VCaP (cell line): ENCODE measurements around the gene KCNE2.

Source experiments
- H3K27ac ChIP-seq: fragments of 450-650 bp; 2 replicates; pipeline ENCODE4 v1.5.1; 2017
- CTCF ChIP-seq: fragments of 450-650 bp; conservative IDR thresholded peaks from 2 replicates; pipeline ENCODE4 v1.5.1; 2017; ENCODE audit warnings: mild to moderate bottlenecking, moderate library complexity

Gene KCNE2

GRCh38 chr21:34352556-34352955, 11.2 kb upstream of the KCNE2 start:
- TF ChIP-seq CTCF = no peak
- H3K27ac ChIP-seq = no peak overlapping the region

- no peak for TF ChIP-seq CTCF
Observed at GRCh38 chr21:34353182-34353581, 10.6 kb upstream of the KCNE2 start.

DNA sequence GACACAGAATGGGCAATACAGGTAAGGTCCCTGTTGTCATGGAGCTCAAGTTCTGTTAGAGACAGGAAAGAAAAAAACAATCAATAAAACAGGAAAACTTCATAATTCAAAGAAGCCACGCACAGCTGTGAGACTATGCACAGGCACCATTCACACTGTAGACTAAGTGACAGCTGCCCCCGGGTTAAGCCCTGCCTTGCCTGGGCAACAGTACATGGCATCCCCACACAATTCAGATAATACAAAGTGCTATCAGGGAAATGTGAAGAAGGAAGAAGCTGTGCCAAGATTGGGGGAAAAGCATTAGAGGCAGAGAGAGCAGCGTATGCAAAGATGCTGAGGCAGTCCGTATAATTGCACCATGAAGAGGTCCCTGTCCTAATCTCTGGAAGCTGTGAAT, 9.0 kb upstream of the KCNE2 start:
- no peak overlapping the region for H3K27ac ChIP-seq
- no peak for TF ChIP-seq CTCF

More at GRCh38 chr21:34353182-34353581, 10.6 kb upstream of the KCNE2 start:
- no peak overlapping the region for H3K27ac ChIP-seq

DNA sequence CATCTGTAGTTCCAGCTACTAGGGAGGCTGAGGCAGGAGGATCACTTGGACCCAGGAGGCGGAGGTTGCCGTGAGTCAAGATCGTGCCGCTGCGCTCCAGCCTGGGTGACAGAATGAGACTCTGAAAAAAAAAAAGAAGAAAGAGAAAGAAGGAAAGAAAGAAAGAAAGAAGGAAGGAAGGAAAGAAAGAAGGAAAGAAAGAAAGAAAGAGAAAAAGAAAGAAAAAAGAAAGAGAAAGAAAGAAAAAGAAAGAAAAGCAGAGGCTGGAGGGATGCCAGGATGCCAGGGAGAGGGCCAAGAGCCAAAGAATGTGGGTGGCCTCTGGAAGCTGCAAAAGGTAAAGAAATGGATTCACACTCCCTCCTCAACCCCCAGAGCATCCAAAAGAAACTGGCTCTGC, 8.2 kb upstream of the KCNE2 start:
- no peak overlapping the region for H3K27ac ChIP-seq
- TF ChIP-seq CTCF = no peak

- TF ChIP-seq CTCF = no peak
- H3K27ac ChIP-seq = no peak overlapping the region
Observed at GRCh38 chr21:34357889-34358288, 5.9 kb upstream of the KCNE2 start.

GRCh38 chr21:34358866-34359265, 4.9 kb upstream of the KCNE2 start:
- no peak overlapping the region for H3K27ac ChIP-seq
- TF ChIP-seq CTCF = no peak

DNA sequence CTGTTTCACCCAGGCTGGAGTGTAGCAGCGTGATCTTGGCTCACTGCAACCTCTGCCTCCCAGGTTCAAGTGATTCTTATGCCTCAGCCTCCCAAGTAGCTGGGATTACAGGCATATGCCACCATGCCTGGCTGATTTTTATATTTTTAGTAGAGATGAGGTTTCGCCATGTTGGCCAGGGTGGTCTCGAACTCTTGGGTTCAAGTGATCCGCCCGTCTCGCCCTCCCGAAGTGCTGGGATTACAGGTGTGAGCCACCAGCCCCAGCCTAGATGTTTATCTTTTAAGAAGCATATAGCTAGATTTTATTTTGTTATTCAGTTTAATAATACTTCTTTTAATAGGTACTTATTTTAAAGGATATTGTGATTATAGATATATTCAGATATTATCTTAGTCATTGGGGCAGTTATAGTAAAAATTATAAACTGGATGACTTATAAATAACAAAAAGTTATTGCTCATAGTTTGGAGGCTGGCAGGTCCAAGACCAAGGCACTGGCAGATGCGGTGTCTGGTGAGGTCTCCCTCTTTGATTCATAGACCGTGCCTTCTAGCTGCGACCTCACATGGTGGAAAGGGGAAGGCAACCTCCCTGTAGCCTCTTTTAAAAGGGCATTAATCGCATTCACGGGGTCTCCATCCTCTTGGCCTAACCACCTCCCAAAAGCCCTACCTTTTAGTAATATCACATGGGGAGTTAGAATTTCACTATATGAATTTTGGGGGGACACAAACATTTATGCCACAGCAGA, 3.1 kb upstream of the KCNE2 start:
- TF ChIP-seq CTCF = peak; percentile 60
- H3K27ac ChIP-seq = no peak overlapping the region
